MG63 (cell line): ENCODE results near the gene PRKCE. TPM values are rescaled to one million over a fixed set of nuclear protein-coding genes. Genes with fewer than 3 reads are reported as not detected.

ENCODE experiments used
- DNase-seq: peaks from one replicate; pipeline ENCODE4 v3.0.0-alpha.2; 2020
- H3K27me3 ChIP-seq: fragments of 250-450 bp; sonication (Bioruptor Pico); 2 replicates; pipeline ENCODE4 v1.5.1; 2020; ENCODE audit warnings: mild to moderate bottlenecking, moderate library complexity
- H3K36me3 ChIP-seq: fragments of 250-450 bp; sonication (Bioruptor Pico); 2 replicates; pipeline ENCODE4 v1.5.1; 2020; ENCODE audit warnings: mild to moderate bottlenecking, moderate library complexity
- H3K4me3 ChIP-seq: fragments of 250-450 bp; sonication (Bioruptor Pico); 2 replicates; pipeline ENCODE4 v1.5.1; 2020; ENCODE audit warnings: mild to moderate bottlenecking, moderate library complexity
- H3K9me3 ChIP-seq: fragments of 250-450 bp; sonication (Bioruptor Pico); 2 replicates; pipeline ENCODE4 v1.5.1; 2020; ENCODE audit warnings: mild to moderate bottlenecking, moderate library complexity
- total RNA-seq: library from RNA; depleted of rRNA; stranded (reverse); fragments of >200 nt; shearing (Covaris generic); gene quantifications from 2 replicates; pipeline ENCODE4 v1.2.3, GENCODE V29; 2014; ENCODE audit warnings: low replicate concordance

Gene PRKCE
- total RNA-seq, 1 experiment from 2014 or later = 16.9 TPM

GRCh38 chr2:45722477-45722876 is 71.0 kb downstream of the PRKCE start:
- no peaks in the 10 kb centered on the region for H3K9me3 ChIP-seq
- H3K27me3 ChIP-seq = no peaks in the 10 kb centered on the region
- no peak for DNase-seq
- no peak overlapping the region for H3K4me3 ChIP-seq
- H3K36me3 ChIP-seq = no peaks in the 10 kb centered on the region

- H3K4me3 ChIP-seq = no peak overlapping the region
- no peaks in the 10 kb centered on the region for H3K27me3 ChIP-seq
- no peak for DNase-seq
- no peaks in the 10 kb centered on the region for H3K9me3 ChIP-seq
- H3K36me3 ChIP-seq = no peaks in the 10 kb centered on the region
Measured at GRCh38 chr2:45723857-45724256, 72.4 kb downstream of the PRKCE start.

DNA sequence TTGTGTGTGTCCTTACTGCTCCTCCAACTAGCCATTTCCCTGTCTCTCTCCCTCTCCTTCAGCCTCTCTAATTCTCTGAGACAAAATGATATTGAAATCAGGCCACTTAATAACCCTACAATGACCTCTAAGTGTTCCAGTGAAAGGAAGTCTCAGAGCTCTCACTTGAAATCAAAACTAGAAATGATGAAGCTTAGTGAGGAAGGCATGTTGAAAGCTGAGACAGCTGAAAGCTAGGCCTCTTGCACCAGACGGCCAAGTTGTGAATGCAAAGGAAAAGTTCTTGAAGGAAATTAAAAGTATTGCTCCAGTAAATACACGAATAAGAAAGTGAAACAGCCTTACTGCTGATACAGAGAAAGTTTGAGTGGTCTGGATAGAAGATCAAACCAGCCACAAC is 72.9 kb downstream of the PRKCE start:
- DNase-seq = no peak
- H3K27me3 ChIP-seq = no peaks in the 10 kb centered on the region
- no peaks in the 10 kb centered on the region for H3K36me3 ChIP-seq
- H3K9me3 ChIP-seq = no peaks in the 10 kb centered on the region
- no peak overlapping the region for H3K4me3 ChIP-seq

DNA sequence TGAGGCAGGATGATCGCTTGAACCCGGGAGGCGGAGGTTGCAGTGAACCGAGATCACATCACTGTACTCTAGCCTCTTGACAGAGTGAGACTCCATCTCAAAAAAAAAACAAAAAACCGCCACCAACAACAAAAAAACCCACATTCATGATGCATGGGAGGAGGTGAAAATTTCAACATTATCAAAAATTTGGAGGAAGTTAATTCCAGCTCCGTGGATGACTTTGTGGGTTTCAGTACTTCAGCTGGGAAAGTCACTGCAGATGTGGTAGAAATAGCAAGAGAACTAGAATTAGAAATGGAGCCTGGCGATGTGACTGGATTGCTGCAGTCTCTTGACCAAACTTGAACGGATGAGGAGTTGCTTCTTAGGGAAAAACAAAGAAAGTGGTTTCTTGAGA is 74.3 kb downstream of the PRKCE start:
- no peaks in the 10 kb centered on the region for H3K27me3 ChIP-seq
- H3K9me3 ChIP-seq = no peaks in the 10 kb centered on the region
- DNase-seq = no peak
- no peak overlapping the region for H3K4me3 ChIP-seq
- no peaks in the 10 kb centered on the region for H3K36me3 ChIP-seq

DNA sequence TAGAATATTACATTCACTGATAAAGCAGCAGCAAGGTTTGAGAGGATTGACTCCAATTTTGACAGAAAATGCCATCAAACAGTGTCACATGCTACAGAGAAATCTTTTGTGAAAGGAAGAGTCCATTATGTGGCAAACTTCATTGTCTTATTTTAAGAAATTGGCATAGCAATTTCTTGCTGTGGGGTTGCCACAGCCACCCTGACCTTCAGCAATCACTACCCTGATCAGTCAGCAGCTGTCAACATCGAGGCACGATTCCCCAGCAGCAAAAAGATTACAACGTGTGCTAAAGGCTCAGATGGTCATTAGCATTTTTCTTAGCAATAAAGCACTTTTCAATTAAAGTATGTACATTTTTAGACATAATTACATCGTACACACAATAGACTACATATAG is 74.7 kb downstream of the PRKCE start:
- no peaks in the 10 kb centered on the region for H3K36me3 ChIP-seq
- H3K9me3 ChIP-seq = no peaks in the 10 kb centered on the region
- no peak for DNase-seq
- H3K4me3 ChIP-seq = no peak overlapping the region
- no peaks in the 10 kb centered on the region for H3K27me3 ChIP-seq

GRCh38 chr2:45728458-45728942 is 77.0 kb downstream of the PRKCE start:
- Histone ChIP-seq H3K4me3 (no peak overlapping the region), H3K36me3 (no peaks in the 10 kb centered on the region), H3K27me3 (no peaks in the 10 kb centered on the region), H3K9me3 (no peaks in the 10 kb centered on the region)
- DNase-seq = no peak

GRCh38 chr2:45729753-45730512 is 78.5 kb downstream of the PRKCE start:
- H3K9me3 ChIP-seq = no peaks in the 10 kb centered on the region
- H3K4me3 ChIP-seq = no peak overlapping the region
- no peaks in the 10 kb centered on the region for H3K27me3 ChIP-seq
- no peak for DNase-seq
- no peaks in the 10 kb centered on the region for H3K36me3 ChIP-seq

DNA sequence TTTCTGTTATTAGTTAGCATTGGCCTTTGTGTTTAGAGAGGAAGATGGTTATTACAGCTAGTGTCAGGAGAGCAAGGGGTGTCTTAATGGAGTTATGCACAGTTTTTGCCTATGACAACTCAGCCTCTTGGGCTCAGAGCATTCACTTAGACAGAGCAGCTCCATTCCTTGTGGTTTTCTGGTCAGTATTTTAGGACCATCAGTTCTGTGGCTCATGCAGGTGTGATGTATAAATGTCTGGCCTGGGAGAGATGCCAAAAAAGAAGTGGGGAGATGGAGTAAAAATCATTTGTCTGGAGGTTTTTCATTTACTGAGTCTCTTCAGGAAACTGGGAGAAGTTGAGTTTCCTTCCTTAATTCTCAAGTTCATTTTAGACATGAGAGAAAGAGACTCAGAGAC is 79.7 kb downstream of the PRKCE start:
- Histone ChIP-seq H3K27me3 (no peaks in the 10 kb centered on the region), H3K4me3 (no peak overlapping the region), H3K36me3 (no peaks in the 10 kb centered on the region), H3K9me3 (no peaks in the 10 kb centered on the region)
- no peak for DNase-seq

DNA sequence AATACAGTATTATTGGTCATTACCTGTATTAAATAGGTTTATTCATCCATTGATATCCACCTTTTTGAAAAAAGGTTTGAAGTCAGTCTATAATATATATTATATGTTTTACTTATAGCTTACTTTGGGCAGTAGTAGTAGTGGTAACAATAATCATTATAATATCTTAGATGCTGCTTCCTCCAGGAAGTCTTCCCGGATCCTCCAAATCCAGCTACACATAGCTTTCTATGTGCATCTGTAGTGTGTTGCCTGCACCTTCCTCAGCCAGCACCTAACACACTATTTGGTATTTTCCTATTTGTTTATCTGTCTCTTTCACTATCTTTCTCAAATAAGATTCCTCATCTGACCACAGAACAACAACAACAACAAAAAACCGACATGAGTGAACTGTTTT is 81.0 kb downstream of the PRKCE start:
- no peak for DNase-seq
- Histone ChIP-seq H3K9me3 (no peaks in the 10 kb centered on the region), H3K4me3 (no peak overlapping the region), H3K36me3 (no peaks in the 10 kb centered on the region), H3K27me3 (no peaks in the 10 kb centered on the region)

DNA sequence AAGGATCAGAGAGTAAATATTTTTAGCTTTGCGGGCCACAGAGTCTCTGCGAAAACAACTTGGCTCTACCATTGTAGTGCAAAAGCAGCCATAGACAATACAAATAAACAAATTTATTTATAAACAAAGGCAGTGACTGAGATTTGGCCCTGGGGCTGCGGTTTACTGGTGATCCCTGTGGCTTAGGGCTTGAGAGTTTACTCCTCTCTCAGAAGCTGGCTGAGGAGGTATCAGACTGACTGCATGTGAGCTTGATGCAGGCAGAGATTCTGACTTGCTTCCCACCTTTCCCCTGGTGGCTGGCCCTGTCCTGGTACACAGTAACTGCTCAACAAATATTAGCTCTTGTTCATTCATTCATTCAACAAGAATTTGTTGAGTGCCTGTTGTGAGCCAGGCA is 81.5 kb downstream of the PRKCE start:
- H3K9me3 ChIP-seq = no peaks in the 10 kb centered on the region
- no peak for DNase-seq
- H3K36me3 ChIP-seq = no peaks in the 10 kb centered on the region
- no peaks in the 10 kb centered on the region for H3K27me3 ChIP-seq
- no peak overlapping the region for H3K4me3 ChIP-seq

GRCh38 chr2:45734336-45734735 is 82.9 kb downstream of the PRKCE start:
- no peaks in the 10 kb centered on the region for H3K9me3 ChIP-seq
- H3K4me3 ChIP-seq = no peak overlapping the region
- H3K27me3 ChIP-seq = no peaks in the 10 kb centered on the region
- no peak for DNase-seq
- no peaks in the 10 kb centered on the region for H3K36me3 ChIP-seq

- DNase-seq = no peak
- Histone ChIP-seq H3K9me3 (no peaks in the 10 kb centered on the region), H3K27me3 (no peaks in the 10 kb centered on the region), H3K4me3 (no peak overlapping the region), H3K36me3 (no peaks in the 10 kb centered on the region)
Measured at GRCh38 chr2:45734952-45735351, 83.5 kb downstream of the PRKCE start.

DNA sequence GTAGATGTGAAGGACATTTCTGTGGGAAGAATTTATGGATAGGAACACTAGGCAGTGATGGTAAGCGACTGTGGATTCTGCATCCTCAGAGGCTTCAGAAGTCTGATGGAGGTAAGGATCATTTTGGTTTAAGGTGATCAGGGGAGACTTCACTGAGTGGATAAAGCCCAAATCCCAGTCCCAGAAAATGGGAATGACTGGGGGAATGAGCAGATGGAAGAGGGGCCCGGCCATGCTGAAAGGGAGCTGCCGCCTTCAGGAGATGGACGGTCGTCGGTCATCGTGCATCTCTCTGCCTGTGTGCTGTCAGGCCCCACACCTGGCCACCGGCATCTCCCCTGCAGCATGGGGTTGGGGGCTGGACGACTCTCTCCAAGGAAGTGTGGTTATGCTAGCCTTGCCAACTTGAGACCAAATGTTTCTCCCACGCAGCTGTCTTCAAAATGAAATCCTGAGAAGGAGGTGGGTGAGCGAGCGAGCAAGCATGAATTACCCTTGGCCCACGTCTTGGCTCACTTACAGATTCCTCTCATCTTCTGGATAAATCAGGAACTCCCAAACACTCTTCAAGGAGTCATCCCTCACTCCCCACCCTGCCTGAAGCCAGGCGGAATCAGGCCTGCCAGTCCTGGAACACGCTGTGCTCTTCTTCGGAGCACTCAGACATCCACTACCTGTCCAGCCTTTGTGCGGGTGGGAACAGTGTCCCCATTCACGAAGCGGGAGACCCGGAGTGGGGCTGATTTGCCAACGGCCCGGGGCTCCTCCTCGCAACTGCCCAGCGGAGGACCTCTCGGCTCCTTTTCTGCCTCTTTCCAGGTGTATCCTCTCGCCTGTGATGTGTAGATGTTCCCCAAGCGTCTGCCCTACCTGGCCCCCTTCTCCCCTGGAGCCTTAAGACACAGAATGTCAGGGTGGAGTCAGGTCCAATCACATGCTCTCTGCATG is 85.6 kb downstream of the PRKCE start:
- Histone ChIP-seq H3K4me3 (no peak overlapping the region), H3K27me3 (no peaks in the 10 kb centered on the region)
- DNase-seq = no peak

DNA sequence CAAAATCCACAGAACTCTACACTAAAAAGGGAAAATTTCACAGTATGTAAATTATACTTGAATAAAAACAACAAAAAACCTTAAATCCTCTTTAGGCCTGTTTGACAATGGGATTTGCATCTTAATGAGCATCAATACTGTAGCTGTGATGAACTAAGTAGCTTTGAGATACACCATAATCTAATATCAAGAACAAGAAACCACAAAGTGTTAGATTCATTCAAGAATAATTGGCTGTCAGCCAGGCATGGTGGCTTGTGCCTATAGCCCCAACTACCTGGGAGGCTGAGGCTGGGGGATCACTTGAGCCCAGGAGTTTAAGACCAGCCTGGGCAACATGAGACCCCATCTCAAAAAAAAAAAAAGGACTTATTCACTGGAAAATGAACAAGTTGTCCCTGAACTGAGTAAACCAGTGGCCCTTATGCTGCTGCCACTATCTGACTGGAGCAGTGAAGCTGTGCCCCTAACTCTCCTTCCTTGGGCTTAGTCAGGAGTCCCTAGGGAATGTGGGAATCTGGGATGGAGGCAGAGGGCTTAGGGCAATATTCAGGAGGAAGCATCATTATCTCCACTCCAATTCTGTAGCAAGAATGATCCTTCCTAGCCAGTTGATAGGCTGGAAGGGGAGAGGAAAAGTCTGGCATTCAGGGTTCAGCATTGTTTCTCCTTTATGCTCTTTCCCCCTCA is 88.5 kb downstream of the PRKCE start:
- no peaks in the 10 kb centered on the region for H3K27me3 ChIP-seq
- no peaks in the 10 kb centered on the region for H3K36me3 ChIP-seq
- no peak overlapping the region for H3K4me3 ChIP-seq
- DNase-seq = no peak
- no peaks in the 10 kb centered on the region for H3K9me3 ChIP-seq

More for the DNA sequence above, 85.6 kb downstream of the PRKCE start:
- H3K9me3 ChIP-seq = no peaks in the 10 kb centered on the region
- no peaks in the 10 kb centered on the region for H3K36me3 ChIP-seq

DNA sequence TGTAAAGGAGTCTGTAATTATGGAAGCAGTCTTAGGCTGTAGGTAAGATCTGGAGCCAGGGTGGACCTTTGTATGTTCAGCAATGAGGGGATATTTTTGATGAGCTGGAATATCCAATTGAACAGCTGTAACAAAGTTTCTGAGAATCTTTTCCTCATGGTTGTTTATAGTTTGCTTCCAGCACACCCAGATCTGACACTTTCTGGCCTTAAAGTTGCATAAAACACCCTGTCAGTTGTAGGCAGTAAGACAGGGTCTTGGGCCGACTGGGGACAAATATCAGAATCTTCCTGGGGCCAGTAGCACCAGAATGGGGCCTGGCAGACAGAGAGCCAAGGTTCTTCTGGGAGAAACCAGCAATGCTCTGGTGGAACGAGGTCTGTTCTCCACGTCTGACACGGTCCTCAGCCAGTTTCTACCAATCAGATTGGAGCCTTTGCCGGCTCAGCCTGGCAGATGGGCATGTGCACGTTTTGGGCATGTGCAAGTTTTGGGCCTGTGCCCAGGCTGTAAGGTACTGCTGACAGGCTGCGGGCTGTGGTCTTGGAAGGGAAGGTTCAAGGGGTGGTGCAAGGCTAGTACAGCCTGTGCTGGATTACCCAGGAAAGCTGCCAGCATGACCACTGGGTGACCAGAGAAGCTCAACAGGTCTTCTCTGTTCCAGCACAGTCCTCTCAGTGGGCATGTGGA is 89.8 kb downstream of the PRKCE start:
- H3K4me3 ChIP-seq = no peak overlapping the region
- no peaks in the 10 kb centered on the region for H3K36me3 ChIP-seq
- DNase-seq = peak; percentile 17

GRCh38 chr2:45743531-45744396 is 92.3 kb downstream of the PRKCE start:
- H3K27me3 ChIP-seq = no peaks in the 10 kb centered on the region
- no peaks in the 10 kb centered on the region; the same call in 1 of the 2 replicates for H3K36me3 ChIP-seq
- no peak overlapping the region for H3K4me3 ChIP-seq
- DNase-seq = peak; percentile 91
- H3K9me3 ChIP-seq = peaks cover 2% of the 10 kb centered on the region; the same call in 1 of the 2 replicates

More for the DNA sequence above, 89.8 kb downstream of the PRKCE start:
- Histone ChIP-seq H3K27me3 (no peaks in the 10 kb centered on the region), H3K9me3 (no peaks in the 10 kb centered on the region)
